ENCODE measurements around the gene SORBS2.
"Not testable (repeated sequence)": the region's sequence is repeated elsewhere in the genome, so short reads cannot be mapped to it uniquely, and the experiment has no call there.

Gene SORBS2

DNA sequence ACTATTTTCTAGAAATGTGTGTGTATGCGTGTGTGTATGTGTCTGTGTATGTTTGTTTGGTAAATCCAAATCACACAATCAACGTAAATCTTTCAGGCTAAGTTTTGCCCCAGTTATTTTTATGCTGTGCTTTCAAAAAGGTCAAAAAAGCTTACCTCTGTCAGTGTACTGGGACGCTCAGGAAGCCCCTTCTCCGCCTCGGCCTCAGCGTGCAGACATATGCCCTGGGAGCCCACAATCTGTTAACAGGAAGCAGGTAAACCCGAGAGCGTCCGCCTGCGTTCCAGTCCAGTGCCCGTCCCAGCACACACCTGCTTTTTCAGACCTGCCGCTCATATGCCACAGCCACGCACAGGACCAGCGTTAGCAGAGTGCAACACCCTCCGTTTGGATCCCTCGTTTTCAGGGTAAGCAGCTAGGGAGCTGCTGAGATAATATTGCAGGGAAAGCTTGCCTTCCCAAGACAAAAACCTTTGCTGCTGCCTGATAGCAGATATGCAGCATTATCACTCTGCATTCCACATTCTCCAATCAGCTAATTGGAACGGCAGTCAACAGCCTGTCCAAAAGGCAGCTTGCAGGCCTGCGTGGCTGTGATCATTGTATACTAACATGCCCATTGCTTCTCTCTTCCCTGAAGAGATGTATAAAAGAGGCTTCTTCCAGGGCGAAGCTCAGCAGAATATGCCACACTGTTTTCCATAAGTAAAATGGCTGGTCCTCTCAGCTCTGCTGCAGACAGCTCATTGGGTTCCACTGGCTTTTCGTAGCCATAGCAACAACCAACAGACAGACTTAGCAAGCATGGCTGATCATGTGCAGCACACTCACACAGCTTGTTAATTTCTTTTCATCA lies at the start of gene SORBS2:
Gene SORBS2 (minus strand): TSS at position 686 of the 856 bp plus-strand sequence. CDS start 121,623 bp downstream, outside the sequence.
- peaks cover 10% of the 10 kb centered on the region for H3K27me3 Mint-ChIP-seq
- H3K4me1 Mint-ChIP-seq (ENCODE audit: low read depth), result no peaks in the 10 kb centered on the region
- no peak within 1 kb of the TSS for H3K27ac Mint-ChIP-seq
- no peaks in the 10 kb centered on the region for H3K36me3 Mint-ChIP-seq (ENCODE audit: low read depth)
- H3K4me3 Mint-ChIP-seq, result no peak within 1 kb of the TSS
- peaks cover 5% of the 10 kb centered on the region for H3K9me3 Mint-ChIP-seq

DNA sequence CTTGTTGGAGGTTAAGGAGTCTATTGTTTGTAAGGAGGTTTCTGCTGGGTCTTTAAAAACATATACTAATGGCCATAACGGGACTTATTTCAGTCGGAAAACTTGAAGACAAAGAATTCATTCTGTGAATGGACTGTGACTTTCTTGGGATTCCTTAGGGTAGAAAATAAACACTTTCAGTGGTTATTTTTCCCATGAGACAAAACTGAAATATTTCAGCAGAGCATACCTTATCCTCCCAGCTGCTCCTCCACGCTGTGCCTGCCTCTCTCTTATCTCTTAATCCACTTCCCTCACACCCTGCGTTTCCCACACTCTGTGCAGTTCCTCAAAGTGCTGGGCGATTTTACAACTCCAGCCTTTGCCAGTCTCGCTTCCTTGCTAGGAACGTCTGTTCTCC lies 47.1 kb upstream of the SORBS2 start:
- H3K4me3 Mint-ChIP-seq, result no peak overlapping the region
- no peak overlapping the region for H3K27ac Mint-ChIP-seq
- no peaks in the 10 kb centered on the region for H3K4me1 Mint-ChIP-seq (ENCODE audit: low read depth)
- H3K9me3 Mint-ChIP-seq, result peaks cover 8% of the 10 kb centered on the region
- no peaks in the 10 kb centered on the region for H3K27me3 Mint-ChIP-seq
- H3K36me3 Mint-ChIP-seq (ENCODE audit: low read depth), result no peaks in the 10 kb centered on the region

GRCh38 chr4:185857561-185857960 lies 45.6 kb upstream of the SORBS2 start:
- H3K36me3 Mint-ChIP-seq (ENCODE audit: low read depth); H3K27ac Mint-ChIP-seq; H3K4me3 Mint-ChIP-seq; H3K27me3 Mint-ChIP-seq; H3K4me1 Mint-ChIP-seq (ENCODE audit: low read depth); H3K9me3 Mint-ChIP-seq: not testable (repeated sequence)

DNA sequence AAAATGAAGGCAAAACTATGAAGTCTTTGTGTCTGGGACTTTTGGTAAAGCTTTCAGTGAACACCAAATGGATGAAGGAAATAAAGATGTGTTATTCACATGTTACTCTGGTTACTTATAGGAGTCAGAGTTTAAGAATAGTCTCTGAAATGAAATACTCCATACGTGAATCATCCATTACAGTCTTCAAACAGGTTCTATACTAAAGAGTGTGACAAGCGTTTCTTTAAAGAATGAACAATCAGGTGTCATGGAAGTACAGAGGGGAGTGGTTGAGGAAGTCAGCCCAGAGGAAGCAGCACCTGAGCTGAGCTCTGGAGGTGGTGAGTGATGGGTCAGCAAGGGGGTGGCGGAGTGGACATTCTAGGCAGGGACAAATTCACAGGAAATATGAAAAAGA lies 41.8 kb upstream of the SORBS2 start:
- no peaks in the 10 kb centered on the region for H3K36me3 Mint-ChIP-seq (ENCODE audit: low read depth)
- no peak overlapping the region for H3K27ac Mint-ChIP-seq
- H3K4me1 Mint-ChIP-seq (ENCODE audit: low read depth), result no peaks in the 10 kb centered on the region
- no peak overlapping the region for H3K4me3 Mint-ChIP-seq
- H3K27me3 Mint-ChIP-seq, result peaks cover 4% of the 10 kb centered on the region
- peaks cover 8% of the 10 kb centered on the region for H3K9me3 Mint-ChIP-seq

DNA sequence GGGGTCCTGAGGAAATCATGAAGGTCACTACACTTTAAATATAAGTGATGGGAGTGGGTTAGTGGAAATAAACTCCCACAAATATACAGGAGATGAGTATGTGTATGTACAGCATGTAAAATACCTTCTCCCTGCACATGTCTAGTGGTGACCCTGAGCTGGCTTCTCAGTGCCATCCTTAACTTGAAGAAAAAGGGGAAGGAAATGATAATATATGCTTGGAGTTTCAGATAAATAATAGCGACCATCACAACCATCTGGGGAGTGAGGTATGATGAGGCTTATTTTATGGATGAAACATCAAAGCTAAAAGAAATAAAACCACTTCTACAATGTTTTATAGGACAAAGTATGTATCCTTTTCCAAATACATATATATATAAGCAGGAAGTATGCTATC lies 41.0 kb upstream of the SORBS2 start:
- Mint-ChIP-seq H3K36me3 (ENCODE audit: low read depth) (no peaks in the 10 kb centered on the region), H3K4me1 (ENCODE audit: low read depth) (no peaks in the 10 kb centered on the region), H3K4me3 (no peak overlapping the region), H3K27me3 (peaks cover 4% of the 10 kb centered on the region), H3K27ac (no peak overlapping the region), H3K9me3 (peaks cover 3% of the 10 kb centered on the region)

DNA sequence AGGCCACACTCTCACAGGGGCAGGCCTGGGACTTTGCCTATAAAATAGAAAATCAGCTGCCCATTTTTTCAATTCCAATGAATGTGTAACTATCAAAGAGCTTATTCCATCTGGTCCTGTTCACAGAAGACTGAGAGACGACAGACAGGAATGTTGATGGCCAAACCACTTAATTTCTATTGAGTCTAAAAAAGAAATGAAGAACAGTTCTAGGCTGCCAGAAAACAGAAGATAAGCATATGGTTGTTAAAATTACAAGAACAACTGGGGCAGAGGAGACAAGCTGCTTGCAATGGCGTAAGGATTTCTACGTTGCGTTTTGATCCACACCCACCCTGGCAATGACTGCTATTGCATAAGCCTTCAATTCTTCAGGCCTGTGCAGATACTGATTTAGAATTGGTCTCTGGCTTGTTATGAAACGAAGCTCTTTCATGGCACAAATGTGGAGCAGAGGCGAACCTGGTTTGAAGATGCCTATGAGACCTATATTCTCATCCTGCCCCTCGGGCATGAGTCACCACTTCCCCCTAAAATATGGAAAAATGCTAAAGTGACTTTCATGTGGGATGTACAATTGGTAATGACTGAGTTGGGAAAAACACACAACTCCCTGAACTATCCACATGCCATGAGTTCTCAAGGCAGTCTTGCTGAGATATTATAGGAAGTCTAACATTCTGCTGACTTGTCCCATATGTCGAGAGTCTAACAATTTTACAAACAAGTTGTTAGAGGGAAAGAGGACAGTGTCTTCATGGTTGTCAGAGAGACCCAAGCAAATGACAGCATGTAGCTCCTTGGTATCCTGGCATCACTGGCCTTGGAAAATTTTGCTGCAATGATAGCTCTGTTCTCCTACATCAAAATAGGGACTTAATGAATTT lies 37.9 kb upstream of the SORBS2 start:
- no peak overlapping the region for H3K27ac Mint-ChIP-seq
- H3K4me3 Mint-ChIP-seq, result no peak overlapping the region
- H3K36me3 Mint-ChIP-seq (ENCODE audit: low read depth), result no peaks in the 10 kb centered on the region
- peaks cover 5% of the 10 kb centered on the region for H3K9me3 Mint-ChIP-seq
- H3K27me3 Mint-ChIP-seq, result peaks cover 4% of the 10 kb centered on the region
- H3K4me1 Mint-ChIP-seq (ENCODE audit: low read depth), result no peaks in the 10 kb centered on the region

GRCh38 chr4:185847352-185848097 lies 35.5 kb upstream of the SORBS2 start:
- H3K27ac Mint-ChIP-seq, result no peak overlapping the region
- no peaks in the 10 kb centered on the region for H3K36me3 Mint-ChIP-seq (ENCODE audit: low read depth)
- H3K4me1 Mint-ChIP-seq (ENCODE audit: low read depth), result no peaks in the 10 kb centered on the region
- H3K4me3 Mint-ChIP-seq, result no peak overlapping the region
- H3K9me3 Mint-ChIP-seq, result peaks cover 10% of the 10 kb centered on the region
- H3K27me3 Mint-ChIP-seq, result peaks cover 4% of the 10 kb centered on the region

DNA sequence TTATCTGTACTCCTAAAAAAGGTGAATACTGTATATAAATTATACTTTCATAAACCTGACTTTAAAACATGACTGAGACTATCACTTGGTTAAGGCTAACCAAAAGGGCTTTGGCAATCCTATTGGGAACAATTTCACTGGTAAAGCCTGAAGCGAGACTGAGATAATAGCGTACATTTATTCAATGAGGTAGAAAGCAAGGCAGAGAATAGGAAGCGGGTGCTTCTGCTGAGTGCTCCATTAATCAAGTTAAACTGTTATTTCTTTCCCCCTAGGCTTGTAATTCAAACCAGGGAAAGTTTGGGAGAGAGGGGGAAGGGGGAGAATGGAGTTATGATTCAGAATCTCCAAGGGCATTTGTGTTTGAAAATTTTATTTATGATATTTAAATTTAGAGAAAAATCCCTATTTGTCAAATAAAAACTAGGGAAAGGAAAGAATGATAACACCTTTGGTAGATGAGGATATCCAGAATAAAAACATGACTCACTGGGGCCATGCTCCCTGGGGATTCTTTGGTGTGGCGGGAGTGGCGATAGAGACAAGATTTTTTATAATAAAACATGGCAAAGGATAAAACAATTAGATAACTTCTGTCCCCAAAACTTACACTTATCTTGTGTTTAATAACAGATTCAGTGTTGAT lies 34.6 kb upstream of the SORBS2 start:
- H3K27ac Mint-ChIP-seq, result no peak overlapping the region
- H3K4me1 Mint-ChIP-seq (ENCODE audit: low read depth), result no peaks in the 10 kb centered on the region
- peaks cover 4% of the 10 kb centered on the region for H3K27me3 Mint-ChIP-seq
- peaks cover 10% of the 10 kb centered on the region for H3K9me3 Mint-ChIP-seq
- no peaks in the 10 kb centered on the region for H3K36me3 Mint-ChIP-seq (ENCODE audit: low read depth)
- H3K4me3 Mint-ChIP-seq, result no peak overlapping the region

- peaks cover 4% of the 10 kb centered on the region for H3K27me3 Mint-ChIP-seq
Observed at GRCh38 chr4:185845966-185846365, 34.0 kb upstream of the SORBS2 start.

DNA sequence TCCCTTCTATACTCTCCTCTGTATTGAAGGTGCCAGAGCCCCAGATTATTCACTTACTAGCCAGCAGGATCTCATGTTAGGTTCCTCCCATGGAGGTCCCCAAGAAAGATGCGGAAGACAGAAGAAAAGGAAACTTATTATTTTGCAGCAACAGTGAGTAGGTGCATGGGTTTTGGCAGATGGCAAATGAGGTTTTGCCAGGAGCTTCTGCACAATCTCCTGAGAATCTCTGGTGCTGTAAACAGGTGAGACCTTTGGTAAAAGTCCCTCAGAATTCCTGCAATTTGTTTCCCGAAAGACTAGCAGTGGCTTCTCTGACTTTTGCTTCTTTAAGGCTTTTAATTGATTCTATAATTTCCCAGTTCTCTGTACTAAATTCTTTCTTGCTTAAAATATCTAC lies 29.5 kb upstream of the SORBS2 start:
- Mint-ChIP-seq H3K4me3 (no peak overlapping the region), H3K27ac (no peak overlapping the region), H3K27me3 (no peaks in the 10 kb centered on the region), H3K36me3 (ENCODE audit: low read depth) (no peaks in the 10 kb centered on the region), H3K4me1 (ENCODE audit: low read depth) (no peaks in the 10 kb centered on the region), H3K9me3 (peaks cover 10% of the 10 kb centered on the region)

More at GRCh38 chr4:185845966-185846365, 34.0 kb upstream of the SORBS2 start:
- Mint-ChIP-seq H3K27ac (no peak overlapping the region), H3K4me1 (ENCODE audit: low read depth) (no peaks in the 10 kb centered on the region), H3K9me3 (peaks cover 10% of the 10 kb centered on the region), H3K4me3 (no peak overlapping the region), H3K36me3 (ENCODE audit: low read depth) (no peaks in the 10 kb centered on the region)

GRCh38 chr4:185840953-185841352 lies 29.0 kb upstream of the SORBS2 start:
- Mint-ChIP-seq H3K27ac (no peak overlapping the region), H3K4me3 (no peak overlapping the region), H3K4me1 (ENCODE audit: low read depth) (no peaks in the 10 kb centered on the region), H3K36me3 (ENCODE audit: low read depth) (no peaks in the 10 kb centered on the region), H3K27me3 (no peaks in the 10 kb centered on the region), H3K9me3 (peaks cover 10% of the 10 kb centered on the region)

DNA sequence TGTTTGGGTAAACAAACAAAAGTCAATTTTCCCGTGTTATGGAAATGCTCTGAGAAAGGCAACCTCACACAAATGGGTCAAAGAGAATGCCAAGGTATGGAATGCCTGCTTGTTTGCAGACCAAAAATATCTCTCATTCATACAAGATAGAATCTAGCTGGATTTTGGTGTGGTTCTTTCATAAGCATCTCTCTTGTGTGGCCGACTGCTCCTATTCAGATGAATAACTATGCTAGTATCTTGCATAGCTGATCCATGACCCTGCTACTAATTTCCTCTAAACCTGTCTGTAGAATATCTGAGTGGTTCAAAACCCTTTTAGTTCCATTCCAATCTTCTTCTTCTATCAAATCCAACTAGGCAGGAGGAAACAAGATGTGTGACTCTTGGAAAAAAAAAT lies 28.2 kb upstream of the SORBS2 start:
- no peaks in the 10 kb centered on the region for H3K36me3 Mint-ChIP-seq (ENCODE audit: low read depth)
- H3K9me3 Mint-ChIP-seq, result peaks cover 5% of the 10 kb centered on the region
- no peak overlapping the region for H3K27ac Mint-ChIP-seq
- no peak overlapping the region for H3K4me3 Mint-ChIP-seq
- no peaks in the 10 kb centered on the region for H3K4me1 Mint-ChIP-seq (ENCODE audit: low read depth)
- no peaks in the 10 kb centered on the region for H3K27me3 Mint-ChIP-seq

DNA sequence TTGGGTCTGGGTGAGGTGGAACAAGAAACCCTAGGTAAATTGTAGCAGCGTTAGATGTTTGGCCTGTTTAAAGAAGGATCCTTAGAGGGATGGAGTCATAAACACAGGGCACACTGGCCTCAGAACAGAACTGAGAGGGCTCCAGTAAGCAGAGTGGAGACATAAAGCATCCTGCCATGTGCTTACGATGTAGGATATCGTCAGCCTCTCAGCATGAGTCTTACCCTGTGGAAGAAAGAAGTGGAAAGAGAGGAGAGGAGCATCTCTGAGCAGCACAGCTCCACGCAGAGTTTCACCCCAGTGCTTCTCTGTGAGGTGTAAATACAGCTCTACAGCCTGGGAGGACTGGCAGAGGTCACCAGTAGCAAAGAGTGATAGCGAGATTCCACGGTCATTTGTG lies 27.8 kb upstream of the SORBS2 start:
- Mint-ChIP-seq H3K36me3 (ENCODE audit: low read depth) (no peaks in the 10 kb centered on the region), H3K27me3 (no peaks in the 10 kb centered on the region), H3K9me3 (peaks cover 4% of the 10 kb centered on the region), H3K27ac (no peak overlapping the region), H3K4me3 (no peak overlapping the region), H3K4me1 (ENCODE audit: low read depth) (no peaks in the 10 kb centered on the region)

DNA sequence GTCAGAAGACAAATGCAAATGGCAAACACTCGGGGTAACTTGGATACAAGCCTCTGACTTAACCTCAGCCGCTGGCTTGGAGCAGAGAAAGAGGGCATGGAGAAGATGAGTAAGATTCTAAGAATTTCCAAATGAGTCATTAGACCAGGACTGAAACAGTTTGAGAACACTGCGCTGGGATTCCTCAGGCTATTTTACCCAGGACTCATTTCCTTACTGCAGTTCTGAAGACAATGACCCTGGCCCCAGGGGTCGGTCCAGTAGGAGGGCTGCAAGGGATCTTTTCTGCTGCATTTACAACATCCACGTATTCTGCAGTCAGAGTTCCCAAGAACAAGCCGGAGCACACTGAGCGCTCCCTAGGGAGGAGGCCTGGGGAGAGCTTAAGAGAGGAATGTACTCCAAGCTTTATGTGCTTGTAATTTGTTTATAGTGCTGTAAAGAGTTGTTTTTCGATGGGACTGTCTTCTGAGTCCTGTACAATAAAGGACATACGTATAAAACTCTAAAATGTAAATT lies 27.3 kb upstream of the SORBS2 start:
- Mint-ChIP-seq H3K27ac (no peak overlapping the region), H3K4me1 (ENCODE audit: low read depth) (no peaks in the 10 kb centered on the region), H3K9me3 (no peaks in the 10 kb centered on the region), H3K27me3 (no peaks in the 10 kb centered on the region), H3K36me3 (ENCODE audit: low read depth) (no peaks in the 10 kb centered on the region), H3K4me3 (no peak overlapping the region)
